DMS114 treated with DMSO at 0.1 percent for 48 hours (cell line): ENCODE results near the gene PTPRA.
"Not testable (repeated sequence)": the region's sequence is repeated elsewhere in the genome, so short reads cannot be mapped to it uniquely, and the experiment has no call there.

ENCODE experiments used
- DNase-seq: peaks from one replicate; lab custom pipeline; 2025; ENCODE audit not compliant: unreplicated experiment; lab: John Stamatoyannopoulos, UW

PTPRA gene

DNA sequence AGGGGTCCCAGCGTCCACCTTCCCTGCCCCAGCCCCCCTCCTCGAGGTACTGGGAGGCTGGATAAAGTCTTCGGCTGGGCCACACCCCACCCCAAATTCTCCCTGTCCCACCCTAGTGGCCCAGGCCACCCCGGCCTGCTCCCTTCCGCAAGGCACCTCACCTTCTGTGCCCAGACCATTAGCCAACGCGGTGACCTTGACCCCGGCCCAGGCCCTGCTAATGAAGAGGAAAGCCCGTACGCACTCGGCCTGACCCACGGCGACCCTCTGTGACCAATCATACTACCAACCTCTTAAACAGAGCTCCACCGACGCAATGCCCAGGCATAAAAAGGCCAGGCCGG, 198.0 kb downstream of the PTPRA start:
- DNase-seq: no peak

DNA sequence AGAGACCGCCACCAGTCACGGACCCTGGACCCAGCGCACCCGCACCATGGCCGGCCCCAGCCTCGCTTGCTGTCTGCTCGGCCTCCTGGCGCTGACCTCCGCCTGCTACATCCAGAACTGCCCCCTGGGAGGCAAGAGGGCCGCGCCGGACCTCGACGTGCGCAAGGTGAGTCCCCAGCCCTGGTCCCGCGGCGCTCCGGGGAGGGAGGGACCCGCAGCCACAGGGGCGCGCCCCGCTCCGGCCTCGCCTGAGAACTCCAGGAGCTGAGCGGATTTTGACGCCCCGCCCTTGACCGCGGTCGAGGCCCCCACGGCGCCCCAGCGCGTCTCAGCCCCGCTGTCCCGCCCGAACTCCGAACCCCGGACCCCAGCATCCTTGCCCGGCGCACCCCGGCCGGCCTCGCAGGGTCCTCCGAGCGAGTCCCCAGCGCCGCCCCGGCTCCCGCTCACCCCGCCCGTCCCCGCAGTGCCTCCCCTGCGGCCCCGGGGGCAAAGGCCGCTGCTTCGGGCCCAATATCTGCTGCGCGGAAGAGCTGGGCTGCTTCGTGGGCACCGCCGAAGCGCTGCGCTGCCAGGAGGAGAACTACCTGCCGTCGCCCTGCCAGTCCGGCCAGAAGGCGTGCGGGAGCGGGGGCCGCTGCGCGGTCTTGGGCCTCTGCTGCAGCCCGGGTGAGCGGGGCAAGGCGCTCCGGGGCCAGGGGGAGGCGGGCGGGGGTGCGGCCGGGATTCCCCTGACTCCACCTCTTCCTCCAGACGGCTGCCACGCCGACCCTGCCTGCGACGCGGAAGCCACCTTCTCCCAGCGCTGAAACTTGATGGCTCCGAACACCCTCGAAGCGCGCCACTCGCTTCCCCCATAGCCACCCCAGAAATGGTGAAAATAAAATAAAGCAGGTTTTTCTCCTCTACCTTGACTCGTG, 198.6 kb downstream of the PTPRA start, which contains the start of gene OXT:
Gene OXT, plus strand, starts transcription at position 11 of the 920 bp plus-strand sequence. Its CDS starts 36 bp downstream, at position 47.
- no peak for DNase-seq

DNA sequence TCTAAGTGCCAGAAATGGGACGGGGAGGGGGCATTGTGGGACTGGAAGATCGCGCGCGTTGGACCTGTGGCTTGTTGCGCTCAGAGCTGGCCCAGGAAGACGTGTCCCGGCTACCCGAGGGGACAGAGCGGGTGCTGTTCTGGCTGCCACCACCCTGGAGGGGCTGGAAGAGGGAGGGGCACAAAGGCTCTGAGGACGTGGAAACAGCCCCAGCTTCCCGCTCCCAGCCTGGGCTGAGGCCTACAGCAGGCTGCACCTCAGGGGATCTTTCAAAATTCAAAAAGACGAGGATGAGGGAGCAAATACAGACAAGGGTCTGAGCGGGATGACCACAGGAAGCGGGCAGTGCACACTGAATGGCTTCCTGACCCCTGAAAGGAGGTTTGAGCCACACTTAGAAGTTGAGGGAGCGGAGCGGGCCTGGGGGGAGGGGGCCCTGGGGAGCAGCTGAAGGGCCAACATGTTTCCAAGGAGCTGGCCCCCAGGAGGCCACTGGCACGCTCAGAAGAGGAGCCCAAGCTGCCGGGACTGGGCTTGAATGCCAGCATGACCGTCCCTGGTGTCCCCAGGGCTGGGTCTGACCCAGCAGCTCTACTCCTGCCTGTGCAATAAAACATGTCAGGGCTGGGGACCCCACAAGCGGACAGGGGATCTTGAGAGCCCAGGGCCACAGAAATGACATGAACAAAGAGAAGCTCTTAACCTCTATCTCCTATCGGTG, 199.4 kb downstream of the PTPRA start:
- DNase-seq: no peak

DNA sequence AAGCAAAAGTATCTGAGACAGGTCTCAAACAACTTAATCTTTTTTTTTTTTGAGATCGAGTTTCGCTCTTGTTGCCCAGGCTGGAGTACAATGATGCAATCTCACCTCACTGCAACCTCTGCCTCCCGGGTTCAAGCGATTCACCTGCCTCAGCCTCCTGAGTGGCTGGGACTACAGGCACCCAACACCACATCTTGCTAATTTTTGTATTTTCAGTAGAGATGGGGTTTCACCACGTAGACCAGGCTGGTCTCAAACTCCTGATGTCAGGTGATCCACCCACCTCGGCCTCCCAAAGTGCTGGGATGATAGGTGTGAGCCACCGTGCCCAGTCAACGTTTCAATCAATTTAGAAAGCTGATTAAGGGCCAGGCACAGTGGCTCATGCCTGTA, 200.0 kb downstream of the PTPRA start:
- DNase-seq: not testable (repeated sequence)

DNA sequence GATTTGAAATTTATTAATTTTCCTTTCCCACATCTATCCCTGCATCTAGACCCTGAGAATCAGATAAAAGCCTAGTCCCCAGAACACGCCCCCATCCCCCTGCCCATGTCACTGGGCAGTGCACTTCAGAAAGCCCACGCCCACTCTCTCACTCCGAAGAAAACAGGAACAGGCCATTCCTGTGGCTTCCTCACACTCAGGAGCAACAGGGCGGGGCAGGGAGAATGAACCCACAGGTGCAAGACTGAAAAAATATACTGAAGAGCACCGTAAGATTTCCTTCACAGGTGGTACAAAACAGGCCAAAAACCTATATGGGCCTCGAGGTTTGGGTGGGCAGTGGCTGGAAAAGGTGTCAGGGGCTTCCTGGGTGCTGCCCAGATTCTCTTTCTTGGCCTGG, 201.5 kb downstream of the PTPRA start:
- no peak for DNase-seq

DNA sequence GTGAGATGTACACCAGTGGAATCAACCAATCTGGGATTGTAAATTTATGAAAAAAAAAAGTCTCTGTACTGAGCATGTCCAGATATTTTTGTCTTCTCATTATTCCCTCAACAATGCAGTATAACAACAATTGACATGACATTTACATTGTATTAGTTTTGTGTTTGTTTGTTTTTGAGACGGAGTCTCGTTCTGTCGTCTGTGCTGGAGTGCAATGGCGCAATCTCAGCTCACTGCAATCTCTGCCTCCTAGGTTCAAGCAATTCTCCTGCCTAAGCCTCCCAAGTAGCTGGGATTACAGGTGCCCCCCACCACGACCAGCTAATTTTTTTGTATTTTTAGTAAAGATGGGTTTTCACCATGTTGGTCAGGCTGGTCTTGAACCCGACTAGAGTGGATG, 202.0 kb downstream of the PTPRA start:
- not testable (repeated sequence) for DNase-seq

DNA sequence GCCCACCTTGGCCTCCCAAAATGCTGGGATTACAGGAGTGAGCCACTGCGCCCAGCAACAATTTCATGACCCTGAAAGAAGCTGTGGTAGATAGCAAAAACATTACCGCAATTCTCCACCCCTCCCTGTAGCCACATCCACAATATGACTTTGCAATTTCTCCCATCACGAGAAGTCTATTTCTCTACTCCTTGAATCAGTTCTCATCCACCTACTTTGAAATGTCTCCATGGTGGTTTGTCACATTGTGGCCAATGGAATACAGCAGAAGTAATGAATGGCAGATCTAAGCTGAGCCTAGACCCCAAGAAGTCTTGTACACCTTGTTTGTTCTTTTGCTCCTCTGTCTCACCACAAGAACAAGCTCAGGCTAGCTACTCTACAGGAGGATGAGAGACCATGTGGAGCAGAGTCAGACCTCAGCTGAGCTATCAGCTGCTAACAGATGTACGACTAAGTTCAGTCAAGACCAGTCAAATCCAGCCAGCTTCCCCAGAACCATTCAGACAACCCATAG, 204.4 kb downstream of the PTPRA start:
- DNase-seq: no peak

DNA sequence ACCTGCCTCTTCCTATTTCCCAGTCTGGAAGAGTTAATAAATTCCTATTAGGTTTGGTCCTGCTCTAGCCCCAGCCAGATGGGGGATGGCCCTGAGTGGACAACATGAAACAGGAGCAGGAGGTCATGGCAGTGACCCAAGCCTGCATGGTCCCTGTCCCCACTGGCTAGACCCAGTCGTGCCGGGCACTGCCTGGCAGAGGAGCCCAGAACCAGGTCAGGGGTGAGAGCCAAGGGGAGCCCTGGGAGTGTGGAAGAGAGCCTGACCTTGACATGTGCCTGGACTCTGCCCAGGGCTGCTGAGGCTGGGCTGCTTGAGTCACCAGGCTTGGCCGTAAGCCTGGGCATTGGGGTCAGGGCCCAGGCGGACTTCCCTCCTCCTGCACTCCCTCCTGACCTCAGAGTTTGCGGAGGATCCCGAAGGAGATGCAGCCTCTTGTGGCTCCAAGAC, 207.7 kb downstream of the PTPRA start:
- no peak for DNase-seq

DNA sequence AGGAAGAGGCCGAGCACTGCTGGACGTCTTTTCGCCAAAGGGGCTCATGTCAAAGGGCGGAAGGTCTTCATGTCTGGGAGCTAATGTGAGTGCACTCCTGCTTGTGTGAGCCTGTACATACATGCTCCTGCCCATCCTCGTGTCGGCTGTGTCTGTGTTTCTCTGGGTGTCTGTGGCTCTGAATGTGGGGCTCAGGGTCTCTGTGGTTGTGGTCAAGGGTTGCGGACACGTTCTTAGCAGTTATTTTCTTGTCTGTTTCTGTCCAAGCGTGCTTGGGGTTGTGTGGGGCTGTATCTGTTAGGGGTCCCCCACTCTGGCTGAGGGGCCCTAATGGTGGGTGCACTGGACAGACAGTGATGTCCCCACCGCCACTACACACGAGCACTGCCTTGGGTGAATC, 208.4 kb downstream of the PTPRA start:
- no peak for DNase-seq

DNA sequence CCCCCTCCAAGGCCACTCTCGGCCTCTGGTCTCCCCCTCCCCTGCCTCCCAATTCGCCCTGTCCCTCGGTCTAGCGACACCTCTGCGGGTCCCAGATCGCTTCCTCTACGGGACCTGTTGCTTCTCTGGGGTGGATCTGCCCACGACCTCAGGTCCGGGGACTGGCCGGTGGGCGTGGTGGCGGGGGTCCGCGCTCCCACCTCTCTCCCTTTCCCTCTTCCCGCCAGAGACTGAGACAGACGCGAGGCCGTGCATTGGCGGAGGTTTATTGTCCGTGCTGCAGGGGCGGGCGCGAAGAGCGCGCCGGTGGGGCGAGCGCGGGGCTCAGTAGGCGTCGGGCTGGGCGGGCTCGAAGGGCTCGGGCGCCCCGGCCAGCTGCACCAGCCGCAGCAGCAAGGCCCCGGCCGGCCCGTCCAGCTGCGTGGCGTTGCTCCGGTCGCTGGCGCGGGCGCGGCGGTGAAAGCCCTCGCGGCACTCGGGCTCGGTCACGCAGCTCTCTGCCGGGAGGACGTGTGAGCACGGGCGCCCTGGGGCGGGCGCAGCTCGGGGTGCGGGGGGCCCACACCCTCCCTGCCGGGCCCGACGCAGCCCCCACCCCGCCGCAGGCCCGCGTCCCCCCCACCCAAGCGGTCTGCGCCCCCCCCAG, 209.1 kb downstream of the PTPRA start:
- DNase-seq: no peak

DNA sequence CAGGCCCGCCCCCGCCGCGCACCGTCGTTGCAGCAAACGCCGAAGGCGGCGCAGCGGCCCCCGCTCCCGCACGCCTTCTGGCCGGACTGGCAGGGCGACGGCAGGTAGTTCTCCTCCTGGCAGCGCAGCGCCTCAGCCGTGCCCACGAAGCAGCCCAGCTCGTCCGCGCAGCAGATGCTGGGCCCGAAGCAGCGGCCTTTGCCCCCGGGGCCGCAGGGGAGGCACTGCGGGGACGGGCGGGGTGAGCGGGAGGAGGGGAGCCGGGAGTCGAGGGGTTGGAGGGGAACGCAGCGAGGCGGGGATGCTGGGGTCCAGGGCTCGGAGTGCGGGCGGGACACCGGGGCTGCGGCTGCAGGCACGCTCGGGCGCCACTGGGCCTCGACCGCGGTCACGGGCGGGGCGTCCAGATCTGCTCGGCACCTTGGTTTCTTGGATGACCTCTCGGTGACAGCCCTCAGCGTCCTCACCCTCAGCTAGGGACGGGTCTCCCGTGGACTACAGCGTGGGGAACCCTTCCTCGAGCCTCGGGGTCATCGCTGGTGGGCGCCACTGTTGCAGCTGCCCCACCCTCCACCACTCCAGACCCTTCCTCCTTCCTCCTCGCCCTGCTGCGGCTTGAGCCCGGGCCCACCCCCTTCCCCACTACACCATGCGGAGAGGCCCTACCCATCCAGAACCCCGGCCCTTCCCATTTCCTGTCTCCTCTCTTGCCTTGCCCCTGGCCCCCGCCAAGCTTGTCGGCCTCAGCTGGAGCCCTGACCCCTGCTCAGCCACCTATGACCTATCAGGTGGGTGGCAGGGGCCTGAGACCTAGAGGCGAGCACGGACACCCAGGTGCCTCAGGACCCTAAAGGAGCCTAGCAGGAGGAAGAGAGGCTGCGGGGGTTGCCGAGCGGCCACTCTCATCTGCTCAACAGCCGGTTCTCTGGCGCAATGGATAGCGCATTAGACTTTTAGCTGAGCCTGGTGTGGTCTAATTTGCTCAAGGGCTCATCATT, 210.0 kb downstream of the PTPRA start:
- DNase-seq: no peak

DNA sequence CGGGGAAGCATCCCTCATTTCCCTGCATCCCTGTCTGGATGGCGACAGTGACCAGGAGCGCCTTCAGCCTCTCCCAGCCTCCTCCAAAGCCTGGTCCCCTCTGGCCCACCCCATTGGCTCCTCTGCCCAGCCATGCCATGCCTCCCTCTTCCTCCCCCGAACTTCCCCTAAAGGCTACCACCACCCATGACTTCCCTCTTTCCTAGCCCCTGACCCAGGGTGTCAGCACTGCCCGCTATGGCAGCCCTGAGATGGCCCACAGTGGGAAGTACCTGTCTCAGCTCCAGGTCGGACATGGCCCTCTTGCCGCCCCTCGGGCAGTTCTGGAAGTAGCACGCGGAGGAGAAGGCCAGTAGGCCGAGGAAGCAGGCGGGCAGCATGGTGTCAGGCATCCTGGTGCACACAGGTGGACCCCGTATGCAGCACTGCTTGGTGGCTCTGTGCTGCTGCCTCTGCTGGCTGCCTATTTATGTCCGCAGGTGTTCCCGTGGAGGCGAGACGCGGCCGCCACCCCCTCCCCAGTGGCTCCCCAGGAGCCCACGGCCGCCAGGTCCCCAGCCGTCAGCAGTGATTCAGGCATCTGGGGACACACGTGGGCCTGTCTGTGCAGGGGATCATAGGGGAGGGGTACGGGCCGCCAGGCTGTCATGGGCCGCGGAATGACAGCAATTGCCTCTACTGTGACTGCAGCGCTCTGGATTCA, 211.2 kb downstream of the PTPRA start, which contains the start of gene AVP:
Gene AVP, minus strand, starts transcription at position 442 of the 703 bp plus-strand sequence. Its CDS starts 50 bp downstream, at position 392.
- DNase-seq: no peak

DNA sequence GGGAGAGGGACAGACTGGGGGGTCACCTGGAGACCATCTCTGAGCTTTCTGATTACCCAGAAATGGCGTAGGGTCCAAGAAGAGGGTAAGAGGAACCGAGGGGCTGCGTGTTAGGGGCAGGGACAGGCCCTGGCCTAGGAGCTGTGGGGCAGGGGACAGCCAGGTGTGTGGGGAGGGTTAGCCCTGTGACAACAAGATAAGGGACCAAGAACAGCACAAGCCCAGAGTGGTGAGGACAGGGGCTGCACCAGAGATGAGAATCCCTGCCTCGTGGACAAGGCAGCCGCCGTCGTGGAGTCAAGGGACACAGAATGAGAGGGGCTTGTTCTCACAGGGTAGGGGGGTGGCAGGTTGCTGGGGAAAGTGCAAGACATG, 211.7 kb downstream of the PTPRA start:
- no peak for DNase-seq

DNA sequence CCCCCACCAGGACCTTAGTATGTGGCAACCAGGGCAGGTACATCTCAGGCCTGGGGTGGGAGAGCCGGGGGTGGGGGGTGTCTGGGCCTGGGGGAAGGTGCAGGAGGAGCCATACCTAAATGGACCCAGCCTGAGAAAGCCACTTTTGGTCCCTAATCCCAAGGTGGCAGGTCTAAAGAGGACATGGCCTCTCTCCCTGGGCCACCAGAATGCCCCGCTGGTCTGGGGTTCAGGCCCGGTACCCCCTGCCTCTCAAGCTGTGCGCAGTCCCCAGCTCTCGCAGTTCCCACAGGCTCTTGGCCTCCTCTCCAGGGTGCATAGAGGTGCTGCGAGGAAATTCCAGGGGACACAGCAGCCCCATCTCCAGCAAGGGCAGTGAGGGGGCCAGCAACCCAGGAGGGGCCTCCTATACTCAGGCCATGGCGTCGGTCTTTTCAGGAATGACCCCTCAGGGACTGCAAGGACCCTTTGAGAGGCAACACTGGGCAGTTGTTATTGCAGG, 212.3 kb downstream of the PTPRA start:
- no peak for DNase-seq

DNA sequence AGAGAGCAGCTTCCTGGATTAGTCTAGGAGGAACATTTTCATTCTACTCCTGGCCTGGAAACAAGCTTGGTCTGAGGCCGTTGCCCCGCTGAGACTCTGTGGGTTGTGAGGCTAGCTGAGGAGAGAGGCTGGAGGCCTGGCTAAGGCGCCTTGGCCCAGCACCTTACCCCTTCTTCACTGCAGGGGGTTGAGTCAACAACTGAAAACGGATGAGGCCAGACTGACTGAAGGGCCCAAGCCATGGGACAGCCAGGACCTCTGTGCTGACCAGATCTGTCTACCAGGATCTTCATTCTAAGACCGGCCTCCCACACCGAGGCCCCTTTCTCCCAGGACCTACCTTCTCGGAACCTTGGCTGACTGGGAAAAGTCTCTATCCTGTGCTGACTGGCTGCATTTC, 214.8 kb downstream of the PTPRA start:
- DNase-seq: no peak
